ENCODE measurements around the gene ALKBH5.

DNA sequence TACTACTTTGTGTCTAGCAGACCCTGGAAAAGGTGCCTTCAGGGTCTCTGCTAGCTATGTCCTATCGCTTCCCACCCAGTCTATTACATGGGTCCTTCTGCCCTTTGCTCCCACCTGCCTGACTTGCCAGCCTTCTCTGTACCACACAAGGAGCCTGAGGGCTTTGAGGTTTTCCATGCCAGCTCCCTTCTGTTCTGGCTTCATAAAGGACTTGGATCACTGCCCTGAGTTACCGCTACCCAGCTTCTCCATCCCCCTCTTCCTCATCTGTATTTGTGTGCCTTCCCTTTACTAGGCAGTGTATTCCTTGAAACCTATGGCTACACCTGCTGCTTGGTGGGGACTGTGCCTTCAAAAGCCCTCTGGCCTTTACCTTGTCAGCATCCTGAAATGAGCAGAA lies 22.2 kb downstream of the ALKBH5 start:
- TF ChIP-seq, protein P1, sequence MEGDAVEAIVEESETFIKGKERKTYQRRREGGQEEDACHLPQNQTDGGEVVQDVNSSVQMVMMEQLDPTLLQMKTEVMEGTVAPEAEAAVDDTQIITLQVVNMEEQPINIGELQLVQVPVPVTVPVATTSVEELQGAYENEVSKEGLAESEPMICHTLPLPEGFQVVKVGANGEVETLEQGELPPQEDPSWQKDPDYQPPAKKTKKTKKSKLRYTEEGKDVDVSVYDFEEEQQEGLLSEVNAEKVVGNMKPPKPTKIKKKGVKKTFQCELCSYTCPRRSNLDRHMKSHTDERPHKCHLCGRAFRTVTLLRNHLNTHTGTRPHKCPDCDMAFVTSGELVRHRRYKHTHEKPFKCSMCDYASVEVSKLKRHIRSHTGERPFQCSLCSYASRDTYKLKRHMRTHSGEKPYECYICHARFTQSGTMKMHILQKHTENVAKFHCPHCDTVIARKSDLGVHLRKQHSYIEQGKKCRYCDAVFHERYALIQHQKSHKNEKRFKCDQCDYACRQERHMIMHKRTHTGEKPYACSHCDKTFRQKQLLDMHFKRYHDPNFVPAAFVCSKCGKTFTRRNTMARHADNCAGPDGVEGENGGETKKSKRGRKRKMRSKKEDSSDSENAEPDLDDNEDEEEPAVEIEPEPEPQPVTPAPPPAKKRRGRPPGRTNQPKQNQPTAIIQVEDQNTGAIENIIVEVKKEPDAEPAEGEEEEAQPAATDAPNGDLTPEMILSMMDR (IDR thresholded peaks at IDR 0.05; ENCODE audit: low read length) = no peak
- TF ChIP-seq EZH2 (IDR thresholded peaks at IDR 0.05; ENCODE audit: borderline replicate concordance, low read length) = no peak

Measured in OCI-LY1 (cell line).